K562 (cell line): ENCODE results near the gene LRRC4B. TPM values are rescaled to one million over a fixed set of nuclear protein-coding genes. Genes with fewer than 3 reads are reported as not detected.

ENCODE experiments used
- CEBPB ChIP-seq: fragments of 450-650 bp; IDR thresholded peaks from 2 replicates; pipeline ENCODE4 v1.6.1; 2016; ENCODE audit warnings: missing genetic modification characterization, missing compliant biosample characterization
- EHMT2 ChIP-seq: fragments of 450-650 bp; IDR thresholded peaks from 2 replicates; pipeline ENCODE4 v1.6.1; 2018; ENCODE audit warnings: antibody characterized with exemption
- GABPB2 ChIP-seq: fragments of 250-450 bp; sonication (Bioruptor Pico); conservative IDR thresholded peaks from 2 replicates; pipeline ENCODE4 v1.5.1; 2021; ENCODE audit warnings: mild to moderate bottlenecking
- MAFG ChIP-seq: fragments of 450-650 bp; conservative IDR thresholded peaks from 2 replicates; pipeline ENCODE4 v1.6.1; 2016; ENCODE audit warnings: missing genetic modification characterization, missing compliant biosample characterization
- MAFK ChIP-seq: IDR thresholded peaks from 2 replicates; pipeline ENCODE4 v1.6.1; 2011; ENCODE audit warnings: low read length, improper control_type of control experiment
- MTA3 ChIP-seq: fragments of 450-650 bp; formaldehyde crosslinking; IDR thresholded peaks from 2 replicates; pipeline ENCODE4 v1.6.1; 2017; ENCODE audit warnings: mild to moderate bottlenecking, borderline replicate concordance
- NRF1 ChIP-seq, 2 experiments: fragments of 450-650 bp; IDR thresholded peaks in 1 of 2; conservative IDR thresholded peaks in 1 of 2; 2 replicates each; pipeline ENCODE4 v1.6.1; 2014; ENCODE audit warnings: mild to moderate bottlenecking in 2 of 2
- POLR3A ChIP-seq: IDR thresholded peaks from 2 replicates; pipeline ENCODE4 v1.6.1; 2011; ENCODE audit warnings: borderline replicate concordance, mild to moderate bottlenecking, moderate library complexity; ENCODE audit not compliant: insufficient read length, insufficient read depth; ENCODE audit errors: extremely low read depth
- RB1 ChIP-seq: fragments of 450-650 bp; IDR thresholded peaks from 2 replicates; pipeline ENCODE4 v1.6.1; 2017; ENCODE audit warnings: low read depth, mild to moderate bottlenecking
- RBM25 ChIP-seq: fragments of 200-400 bp; formaldehyde crosslinking; IDR thresholded peaks from 2 replicates; pipeline ENCODE4 v1.6.1; 2018; ENCODE audit warnings: low read length, low read depth, moderate library complexity; ENCODE audit not compliant: severe bottlenecking
- SAFB2 ChIP-seq: fragments of 200-400 bp; formaldehyde crosslinking; IDR thresholded peaks from 2 replicates; pipeline ENCODE4 v1.6.1; 2018; ENCODE audit warnings: borderline replicate concordance, low read length, low read depth, moderate library complexity; ENCODE audit not compliant: severe bottlenecking
- SREBF1 ChIP-seq: fragments of 150-350 bp; IDR thresholded peaks from 2 replicates; pipeline ENCODE4 v1.6.1; 2014; ENCODE audit warnings: antibody characterized with exemption, low read depth, low read length, borderline replicate concordance
- polyA plus RNA-seq, 8 experiments: library from polyadenylated mRNA; depleted of rRNA in 4 of 8; stranded (reverse) in 5 of 8; unstranded in 3 of 8; fragments of >200 nt; fragmentation: Nextera tagmentation in 2 of 8; fragmentation: Illumina TruSeq in 1 of 8; extraction: Ambion mirVana in 2 of 8; extraction: Trizol in 1 of 8; gene quantifications; 2 replicates each; pipeline versions ENCODE4 v1.2.1 to v1.2.3, GENCODE V29; 2011 to 2014; ENCODE audit warnings: inconsistent platforms in 1 of 8, missing spikeins in 1 of 8
- total RNA-seq, 7 experiments: library from RNA; depleted of rRNA in 6 of 7; stranded (reverse); fragments of >200 nt in 6 of 7; fragmentation: Illumina TruSeq in 2 of 7; extraction: Trizol in 2 of 7; gene quantifications; 2 replicates each; pipeline versions ENCODE4 v1.2.1 to v1.2.3, GENCODE V29; 2011 to 2021; ENCODE audit warnings: low replicate concordance in 1 of 7
- TF ChIP-seq, protein P1 (sequence below): fragments of 450-650 bp; formaldehyde crosslinking; conservative IDR thresholded peaks from 2 replicates; pipeline ENCODE4 v1.4.0; 2022; ENCODE audit warnings: mild to moderate bottlenecking, missing genetic modification characterization
- TF ChIP-seq, protein P2 (sequence below): fragments of 250-450 bp; sonication (Bioruptor Pico); IDR thresholded peaks from 2 replicates; pipeline ENCODE4 v1.5.0; 2021
- TF ChIP-seq, protein P3 (sequence below): fragments of 250-450 bp; sonication (Bioruptor Pico); IDR thresholded peaks from 2 replicates; pipeline ENCODE4 v1.6.1; 2021; ENCODE audit warnings: mild to moderate bottlenecking
- TF ChIP-seq, protein P4 (sequence below): fragments of 250-450 bp; sonication (Bioruptor Pico); IDR thresholded peaks from 2 replicates; pipeline ENCODE4 v1.9.0; 2021; ENCODE audit warnings: mild to moderate bottlenecking, inconsistent platforms
- TF ChIP-seq, protein P5 (sequence below): fragments of 450-650 bp; IDR thresholded peaks from 2 replicates; pipeline ENCODE4 v1.6.1; 2017; ENCODE audit warnings: antibody characterized with exemption, mild to moderate bottlenecking

LRRC4B gene
- total and polyA plus RNA-seq, 9 of the 15 experiments (the other 6 are each of a cell fraction or from before 2014, with no cell fraction given) = 0.18 to 9.6 (median 2.9) TPM; not detected in 2

DNA sequence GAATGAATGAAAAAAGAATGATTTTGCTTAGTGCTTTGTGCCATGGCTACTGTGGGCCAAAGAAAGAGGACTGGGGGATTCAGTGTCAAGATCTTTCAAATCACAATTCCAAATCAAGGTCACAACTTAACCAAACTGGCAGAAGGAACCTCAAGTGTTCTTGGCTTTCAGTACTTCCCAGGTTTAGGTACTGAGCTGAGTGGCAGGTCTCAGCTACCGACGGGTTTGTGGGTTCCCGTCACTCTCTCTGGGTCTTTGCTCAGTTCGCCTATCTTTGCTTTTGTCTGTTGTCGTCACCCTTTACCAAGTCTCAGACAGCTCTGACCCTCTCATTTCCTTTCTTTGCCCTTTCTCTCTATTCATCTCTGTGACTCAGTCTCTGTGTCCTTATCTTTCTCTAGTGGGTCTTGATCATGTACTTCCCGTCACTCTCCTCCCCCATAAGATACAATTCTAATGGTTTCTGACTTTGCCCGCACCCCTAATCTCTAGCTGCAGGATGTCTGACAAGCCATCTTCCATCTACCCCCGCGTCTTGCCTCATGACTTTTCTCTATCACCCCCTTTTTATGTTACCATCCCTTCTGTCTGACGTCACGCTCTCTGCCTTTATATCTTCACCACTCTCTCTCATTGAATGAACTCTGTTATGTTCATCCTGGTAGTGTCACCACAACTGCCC, 33.3 kb upstream of the LRRC4B start (continued):
- TF ChIP-seq, protein P1, sequence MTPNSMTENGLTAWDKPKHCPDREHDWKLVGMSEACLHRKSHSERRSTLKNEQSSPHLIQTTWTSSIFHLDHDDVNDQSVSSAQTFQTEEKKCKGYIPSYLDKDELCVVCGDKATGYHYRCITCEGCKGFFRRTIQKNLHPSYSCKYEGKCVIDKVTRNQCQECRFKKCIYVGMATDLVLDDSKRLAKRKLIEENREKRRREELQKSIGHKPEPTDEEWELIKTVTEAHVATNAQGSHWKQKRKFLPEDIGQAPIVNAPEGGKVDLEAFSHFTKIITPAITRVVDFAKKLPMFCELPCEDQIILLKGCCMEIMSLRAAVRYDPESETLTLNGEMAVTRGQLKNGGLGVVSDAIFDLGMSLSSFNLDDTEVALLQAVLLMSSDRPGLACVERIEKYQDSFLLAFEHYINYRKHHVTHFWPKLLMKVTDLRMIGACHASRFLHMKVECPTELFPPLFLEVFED (CRISPR knock-in tag) = 0 out of 2 replicates have a peak, but pooled peaks have one; percentile 67
- TF ChIP-seq CEBPB (tag) (peak; percentile 81), MTA3 (peak; percentile 96), MAFG (tag) (no peak), SREBF1 (no peak), POLR3A (no peak), RBM25 (no peak), NRF1 (conservative IDR thresholded peaks at IDR 0.05 in 1 of 2, IDR thresholded peaks at IDR 0.05 in 1 of 2) (no peak; a peak in 1 of 4 replicates), MAFK (no peak), SAFB2 (no peak), RB1 (no peak), EHMT2 (peak; percentile 83), GABPB2 (no peak)
- TF ChIP-seq, protein P2, sequence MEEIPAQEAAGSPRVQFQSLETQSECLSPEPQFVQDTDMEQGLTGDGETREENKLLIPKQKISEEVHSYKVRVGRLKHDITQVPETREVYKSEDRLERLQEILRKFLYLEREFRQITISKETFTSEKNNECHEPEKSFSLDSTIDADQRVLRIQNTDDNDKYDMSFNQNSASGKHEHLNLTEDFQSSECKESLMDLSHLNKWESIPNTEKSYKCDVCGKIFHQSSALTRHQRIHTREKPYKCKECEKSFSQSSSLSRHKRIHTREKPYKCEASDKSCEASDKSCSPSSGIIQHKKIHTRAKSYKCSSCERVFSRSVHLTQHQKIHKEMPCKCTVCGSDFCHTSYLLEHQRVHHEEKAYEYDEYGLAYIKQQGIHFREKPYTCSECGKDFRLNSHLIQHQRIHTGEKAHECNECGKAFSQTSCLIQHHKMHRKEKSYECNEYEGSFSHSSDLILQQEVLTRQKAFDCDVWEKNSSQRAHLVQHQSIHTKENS (CRISPR knock-in tag) = no peak
- TF ChIP-seq, protein P3, sequence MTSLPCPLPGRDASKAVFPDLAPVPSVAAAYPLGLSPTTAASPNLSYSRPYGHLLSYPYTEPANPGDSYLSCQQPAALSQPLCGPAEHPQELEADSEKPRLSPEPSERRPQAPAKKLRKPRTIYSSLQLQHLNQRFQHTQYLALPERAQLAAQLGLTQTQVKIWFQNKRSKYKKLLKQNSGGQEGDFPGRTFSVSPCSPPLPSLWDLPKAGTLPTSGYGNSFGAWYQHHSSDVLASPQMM (CRISPR knock-in tag) = no peak
- TF ChIP-seq, protein P4, sequence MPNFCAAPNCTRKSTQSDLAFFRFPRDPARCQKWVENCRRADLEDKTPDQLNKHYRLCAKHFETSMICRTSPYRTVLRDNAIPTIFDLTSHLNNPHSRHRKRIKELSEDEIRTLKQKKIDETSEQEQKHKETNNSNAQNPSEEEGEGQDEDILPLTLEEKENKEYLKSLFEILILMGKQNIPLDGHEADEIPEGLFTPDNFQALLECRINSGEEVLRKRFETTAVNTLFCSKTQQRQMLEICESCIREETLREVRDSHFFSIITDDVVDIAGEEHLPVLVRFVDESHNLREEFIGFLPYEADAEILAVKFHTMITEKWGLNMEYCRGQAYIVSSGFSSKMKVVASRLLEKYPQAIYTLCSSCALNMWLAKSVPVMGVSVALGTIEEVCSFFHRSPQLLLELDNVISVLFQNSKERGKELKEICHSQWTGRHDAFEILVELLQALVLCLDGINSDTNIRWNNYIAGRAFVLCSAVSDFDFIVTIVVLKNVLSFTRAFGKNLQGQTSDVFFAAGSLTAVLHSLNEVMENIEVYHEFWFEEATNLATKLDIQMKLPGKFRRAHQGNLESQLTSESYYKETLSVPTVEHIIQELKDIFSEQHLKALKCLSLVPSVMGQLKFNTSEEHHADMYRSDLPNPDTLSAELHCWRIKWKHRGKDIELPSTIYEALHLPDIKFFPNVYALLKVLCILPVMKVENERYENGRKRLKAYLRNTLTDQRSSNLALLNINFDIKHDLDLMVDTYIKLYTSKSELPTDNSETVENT (CRISPR knock-in tag) = no peak
- TF ChIP-seq, protein P5, sequence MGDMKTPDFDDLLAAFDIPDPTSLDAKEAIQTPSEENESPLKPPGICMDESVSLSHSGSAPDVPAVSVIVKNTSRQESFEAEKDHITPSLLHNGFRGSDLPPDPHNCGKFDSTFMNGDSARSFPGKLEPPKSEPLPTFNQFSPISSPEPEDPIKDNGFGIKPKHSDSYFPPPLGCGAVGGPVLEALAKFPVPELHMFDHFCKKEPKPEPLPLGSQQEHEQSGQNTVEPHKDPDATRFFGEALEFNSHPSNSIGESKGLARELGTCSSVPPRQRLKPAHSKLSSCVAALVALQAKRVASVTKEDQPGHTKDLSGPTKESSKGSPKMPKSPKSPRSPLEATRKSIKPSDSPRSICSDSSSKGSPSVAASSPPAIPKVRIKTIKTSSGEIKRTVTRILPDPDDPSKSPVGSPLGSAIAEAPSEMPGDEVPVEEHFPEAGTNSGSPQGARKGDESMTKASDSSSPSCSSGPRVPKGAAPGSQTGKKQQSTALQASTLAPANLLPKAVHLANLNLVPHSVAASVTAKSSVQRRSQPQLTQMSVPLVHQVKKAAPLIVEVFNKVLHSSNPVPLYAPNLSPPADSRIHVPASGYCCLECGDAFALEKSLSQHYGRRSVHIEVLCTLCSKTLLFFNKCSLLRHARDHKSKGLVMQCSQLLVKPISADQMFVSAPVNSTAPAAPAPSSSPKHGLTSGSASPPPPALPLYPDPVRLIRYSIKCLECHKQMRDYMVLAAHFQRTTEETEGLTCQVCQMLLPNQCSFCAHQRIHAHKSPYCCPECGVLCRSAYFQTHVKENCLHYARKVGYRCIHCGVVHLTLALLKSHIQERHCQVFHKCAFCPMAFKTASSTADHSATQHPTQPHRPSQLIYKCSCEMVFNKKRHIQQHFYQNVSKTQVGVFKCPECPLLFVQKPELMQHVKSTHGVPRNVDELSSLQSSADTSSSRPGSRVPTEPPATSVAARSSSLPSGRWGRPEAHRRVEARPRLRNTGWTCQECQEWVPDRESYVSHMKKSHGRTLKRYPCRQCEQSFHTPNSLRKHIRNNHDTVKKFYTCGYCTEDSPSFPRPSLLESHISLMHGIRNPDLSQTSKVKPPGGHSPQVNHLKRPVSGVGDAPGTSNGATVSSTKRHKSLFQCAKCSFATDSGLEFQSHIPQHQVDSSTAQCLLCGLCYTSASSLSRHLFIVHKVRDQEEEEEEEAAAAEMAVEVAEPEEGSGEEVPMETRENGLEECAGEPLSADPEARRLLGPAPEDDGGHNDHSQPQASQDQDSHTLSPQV = peak; percentile 74; the same call in 1 of the 2 replicates
